DOHH2 (cell line): ENCODE results near the gene EFCAB12.
A peak's percentile ranks its signal among the peaks of the same experiment; 100 is the strongest.

Experiments
- H3F3A ChIP-seq: fragments of 200-600 bp; sonication (generic), shearing (Covaris generic); 2 replicates; pipeline ENCODE4 v1.6.0; 2016; ENCODE audit warnings: antibody characterized with exemption, mild to moderate bottlenecking; ENCODE audit not compliant: control insufficient read depth, insufficient read depth
- H3K27ac ChIP-seq: fragments of 200-600 bp; sonication (generic); 2 replicates; pipeline ENCODE4 v1.5.1; 2014; ENCODE audit warnings: low read depth, mild to moderate bottlenecking, low read length, moderate library complexity
- H3K27me3 ChIP-seq: fragments of 200-600 bp; sonication (generic); 2 replicates; pipeline ENCODE4 v1.6.1; 2014; ENCODE audit warnings: mild to moderate bottlenecking, low read length, mixed read lengths; ENCODE audit not compliant: control insufficient read depth
- H3K36me3 ChIP-seq: fragments of 200-600 bp; sonication (generic); 2 replicates; pipeline ENCODE4 v1.6.1; 2014; ENCODE audit warnings: mild to moderate bottlenecking, low read length, moderate library complexity, mixed read lengths; ENCODE audit not compliant: control insufficient read depth
- H3K4me1 ChIP-seq: fragments of 200-600 bp; sonication (generic); 2 replicates; pipeline ENCODE4 v1.6.1; 2014; ENCODE audit warnings: mild to moderate bottlenecking, low read length, mixed read lengths; ENCODE audit not compliant: control insufficient read depth
- H3K4me2 ChIP-seq: fragments of 200-600 bp; sonication (generic); 2 replicates; pipeline ENCODE4 v1.6.0; 2014; ENCODE audit warnings: mild to moderate bottlenecking, low read length, moderate library complexity
- H3K4me3 ChIP-seq: fragments of 200-600 bp; sonication (generic); 2 replicates; pipeline ENCODE4 v1.5.1; 2014; ENCODE audit warnings: mild to moderate bottlenecking, low read length, mixed read lengths
- H3K79me2 ChIP-seq: fragments of 200-600 bp; sonication (generic); 2 replicates; pipeline ENCODE4 v1.6.1; 2014; ENCODE audit warnings: mild to moderate bottlenecking, low read length, mixed read lengths; ENCODE audit not compliant: control insufficient read depth
- H3K9me2 ChIP-seq: fragments of 200-600 bp; sonication (generic); replicated peaks from 2 replicates; pipeline ENCODE4 v1.6.1; 2014; ENCODE audit warnings: mild to moderate bottlenecking, low read length, mixed read lengths; ENCODE audit not compliant: control insufficient read depth
- H3K9me3 ChIP-seq: fragments of 200-600 bp; sonication (generic); 2 replicates; pipeline ENCODE4 v1.6.1; 2014; ENCODE audit warnings: antibody characterized with exemption, low read length, mixed read lengths; ENCODE audit not compliant: control insufficient read depth, insufficient read depth
- H4K20me1 ChIP-seq: fragments of 200-600 bp; sonication (generic); 2 replicates; pipeline ENCODE4 v1.6.0; 2014; ENCODE audit warnings: low read depth, mild to moderate bottlenecking, antibody characterized with exemption, low read length, moderate library complexity; ENCODE audit not compliant: control insufficient read depth, insufficient read depth
- CTCF ChIP-seq: fragments of 200-600 bp; sonication (generic); IDR thresholded peaks from one replicate; pipeline ENCODE4 v1.5.1; 2014; ENCODE audit warnings: antibody characterized with exemption, mild to moderate bottlenecking, low read depth, low read length; ENCODE audit not compliant: poor library complexity, severe bottlenecking
- EZH2phosphoT487 ChIP-seq: fragments of 200-600 bp; sonication (generic); IDR thresholded peaks from 2 replicates; pipeline ENCODE4 v1.6.1; 2017; ENCODE audit warnings: borderline replicate concordance, mild to moderate bottlenecking, antibody characterized with exemption, low read length, moderate library complexity, mixed read lengths

EFCAB12 gene

GRCh38 chr3:129428376-129429079 lies at the start of gene EFCAB12:
Gene EFCAB12 (minus strand): TSS chr3:129428636. CDS start chr3:129428488, 148 bp downstream.
- TF ChIP-seq CTCF (no peak), EZH2phosphoT487 (no peak)
- Histone ChIP-seq H3K4me1 (peaks cover 47% of the 10 kb centered on the region), H3K36me3 (peaks cover 49% of the 10 kb centered on the region), H3K4me2 (peak within 1 kb of the TSS; percentile 74), H3K4me3 (peak within 1 kb of the TSS; percentile 63), H3K9me3 (peaks cover 10% of the 10 kb centered on the region; the same call in 1 of the 2 replicates), H3K9me2 (no peaks in the 10 kb centered on the region), H3F3A (peaks cover 20% of the 10 kb centered on the region), H3K27ac (peak within 1 kb of the TSS; percentile 14; the same call in 1 of the 2 replicates), H4K20me1 (no peaks in the 10 kb centered on the region), H3K27me3 (no peaks in the 10 kb centered on the region), H3K79me2 (peaks cover 9% of the 10 kb centered on the region)

DNA sequence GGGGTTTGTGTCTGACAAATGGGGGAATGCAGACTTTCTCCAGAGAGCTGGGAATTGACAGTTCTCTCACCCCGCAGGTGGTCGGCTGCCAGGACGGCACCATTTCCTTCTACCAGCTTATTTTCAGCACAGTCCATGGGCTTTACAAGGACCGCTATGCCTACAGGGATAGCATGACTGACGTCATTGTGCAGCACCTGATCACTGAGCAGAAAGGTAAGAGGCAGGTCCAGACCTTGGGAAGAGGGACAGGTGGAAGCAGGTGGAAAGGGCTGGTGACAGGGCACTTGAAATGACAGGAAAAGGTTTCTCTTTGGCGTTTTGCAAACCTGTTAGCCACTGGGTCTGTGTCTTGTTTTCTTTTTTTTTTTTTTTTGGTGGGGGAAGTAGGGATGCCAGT lies 48.1 kb upstream of the EFCAB12 start:
- Histone ChIP-seq H3K36me3 (peaks cover 25% of the 10 kb centered on the region), H3K9me3 (no peaks in the 10 kb centered on the region), H3K4me2 (no peak overlapping the region), H3K27me3 (no peaks in the 10 kb centered on the region), H3K4me3 (no peak overlapping the region), H3K79me2 (no peaks in the 10 kb centered on the region), H3F3A (no peaks in the 10 kb centered on the region), H3K4me1 (peaks cover 13% of the 10 kb centered on the region), H3K9me2 (no peaks in the 10 kb centered on the region), H4K20me1 (no peaks in the 10 kb centered on the region), H3K27ac (no peak overlapping the region)
- TF ChIP-seq CTCF (no peak), EZH2phosphoT487 (no peak)

- Histone ChIP-seq H3K36me3 (peaks cover 25% of the 10 kb centered on the region), H3K27ac (no peak overlapping the region), H3K4me3 (no peak overlapping the region), H3K4me2 (no peak overlapping the region), H3K79me2 (no peaks in the 10 kb centered on the region), H3K4me1 (peaks cover 13% of the 10 kb centered on the region), H3K27me3 (no peaks in the 10 kb centered on the region), H3F3A (no peaks in the 10 kb centered on the region), H4K20me1 (no peaks in the 10 kb centered on the region), H3K9me2 (no peaks in the 10 kb centered on the region), H3K9me3 (no peaks in the 10 kb centered on the region)
- TF ChIP-seq CTCF (no peak), EZH2phosphoT487 (no peak)
Measured at GRCh38 chr3:129475863-129476262, 47.4 kb upstream of the EFCAB12 start.
